OCI-LY3 (cell line): ENCODE results near the gene NCOA3.

Source experiments
- H2AFZ ChIP-seq: fragments of 200-600, 300-600 bp; shearing (Covaris generic); 2 replicates; pipeline ENCODE4 v1.6.0; 2014; ENCODE audit warnings: antibody characterized with exemption, low read depth, low read length
- H3K27ac ChIP-seq: fragments of 200-600, 300-600 bp; sonication (generic); 2 replicates; pipeline ENCODE4 v1.5.1; 2014; ENCODE audit warnings: mild to moderate bottlenecking, low read length, moderate library complexity, mixed read lengths
- H3K27me3 ChIP-seq: fragments of 200-600, 300-600 bp; sonication (generic); 2 replicates; pipeline ENCODE4 v1.6.1; 2014; ENCODE audit warnings: low read depth, low read length, mixed read lengths
- H3K36me3 ChIP-seq: fragments of 200-600, 300-600 bp; sonication (generic); replicated peaks from 2 replicates; pipeline ENCODE3; 2014; ENCODE audit warnings: low read depth, low read length, mixed read lengths
- H3K4me1 ChIP-seq: fragments of 300-600, 200-600 bp; sonication (generic); 2 replicates; pipeline ENCODE4 v1.6.1; 2014; ENCODE audit warnings: low read length, mixed read lengths
- H3K4me2 ChIP-seq: fragments of 200-600, 300-600 bp; sonication (generic); 2 replicates; pipeline ENCODE4 v1.6.1; 2014; ENCODE audit warnings: low read length, mixed read lengths
- H3K4me3 ChIP-seq: fragments of 300-600, 200-600 bp; sonication (generic); 2 replicates; pipeline ENCODE4 v1.5.1; 2014; ENCODE audit warnings: antibody characterized with exemption, mild to moderate bottlenecking, low read length, moderate library complexity
- H3K79me2 ChIP-seq: fragments of 300-600, 200-600 bp; shearing (Covaris generic); 2 replicates; pipeline ENCODE4 v1.6.1; 2014; ENCODE audit warnings: mild to moderate bottlenecking, low read length, mixed read lengths
- H3K9ac ChIP-seq: fragments of 300-600, 200-600 bp; shearing (Covaris generic); 2 replicates; pipeline ENCODE4 v1.6.0; 2014; ENCODE audit warnings: mild to moderate bottlenecking, low read length, moderate library complexity
- H3K9me3 ChIP-seq: fragments of 200-600, 300-600 bp; shearing (Covaris generic); 2 replicates; pipeline ENCODE4 v1.6.1; 2014; ENCODE audit warnings: low read length, mixed read lengths; ENCODE audit not compliant: insufficient read depth
- H4K20me1 ChIP-seq: fragments of 200-600, 300-600 bp; sonication (generic); 2 replicates; pipeline ENCODE4 v1.6.1; 2016; ENCODE audit warnings: low read length, mixed read lengths; ENCODE audit not compliant: insufficient read depth
- CTCF ChIP-seq: fragments of 200-600, 300-600 bp; sonication (generic); IDR thresholded peaks from 2 replicates; pipeline ENCODE4 v1.5.1; 2014; ENCODE audit warnings: antibody characterized with exemption, low read length, low read depth
- EZH2phosphoT487 ChIP-seq: fragments of 200-600 bp; shearing (Covaris generic); IDR thresholded peaks from 2 replicates; pipeline ENCODE4 v1.6.1; 2018; ENCODE audit warnings: antibody characterized with exemption, mixed run types, low read depth

The NCOA3 gene

GRCh38 chr20:47694021-47694818 is 192.5 kb downstream of the NCOA3 start:
- H4K20me1 ChIP-seq: no peaks in the 10 kb centered on the region
- TF ChIP-seq CTCF: no peak
- no peak for TF ChIP-seq EZH2phosphoT487
- H3K79me2 ChIP-seq: no peaks in the 10 kb centered on the region
- no peaks in the 10 kb centered on the region for H3K9me3 ChIP-seq
- no peaks in the 10 kb centered on the region for H3K36me3 ChIP-seq
- no peak overlapping the region for H3K4me2 ChIP-seq
- H3K27me3 ChIP-seq: peaks cover 41% of the 10 kb centered on the region
- H3K4me3 ChIP-seq: no peak overlapping the region
- H3K9ac ChIP-seq: no peak overlapping the region
- no peak overlapping the region for H3K27ac ChIP-seq
- peaks cover 12% of the 10 kb centered on the region for H3K4me1 ChIP-seq
- H2AFZ ChIP-seq: no peak overlapping the region

DNA sequence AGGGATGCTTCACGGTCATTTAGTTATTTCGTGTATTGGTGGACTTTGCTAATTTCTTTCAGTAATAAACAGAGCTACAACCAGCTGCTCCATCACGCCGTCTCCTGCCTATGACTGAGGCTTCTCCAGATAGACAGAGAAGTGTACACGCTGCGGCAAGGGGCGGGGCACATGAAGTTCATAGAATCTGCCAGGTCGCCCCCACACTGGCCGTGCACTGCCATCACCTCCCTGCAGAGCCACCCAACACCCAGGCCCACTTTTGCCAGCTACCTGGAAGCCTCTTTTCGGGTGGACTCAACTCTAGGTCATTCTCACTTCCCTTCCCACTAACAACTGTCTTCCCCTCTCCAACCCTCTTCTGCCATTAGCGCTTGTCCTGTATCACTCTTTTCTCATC is 195.2 kb downstream of the NCOA3 start:
- Histone ChIP-seq H3K4me1 (peaks cover 12% of the 10 kb centered on the region), H3K36me3 (no peaks in the 10 kb centered on the region), H4K20me1 (no peaks in the 10 kb centered on the region), H3K4me2 (no peak overlapping the region), H3K79me2 (no peaks in the 10 kb centered on the region), H2AFZ (no peak overlapping the region), H3K9ac (no peak overlapping the region), H3K27me3 (peaks cover 23% of the 10 kb centered on the region), H3K9me3 (no peaks in the 10 kb centered on the region), H3K27ac (no peak overlapping the region), H3K4me3 (no peak overlapping the region)
- TF ChIP-seq CTCF (no peak), EZH2phosphoT487 (no peak)

- H3K4me3 ChIP-seq: no peak overlapping the region
- H2AFZ ChIP-seq: no peak overlapping the region
- H3K36me3 ChIP-seq: no peaks in the 10 kb centered on the region
- peaks cover 12% of the 10 kb centered on the region for H3K4me1 ChIP-seq
- H3K79me2 ChIP-seq: no peaks in the 10 kb centered on the region
- H3K27ac ChIP-seq: no peak overlapping the region
- no peaks in the 10 kb centered on the region for H4K20me1 ChIP-seq
- H3K27me3 ChIP-seq: peaks cover 14% of the 10 kb centered on the region; the same call in 1 of the 2 replicates
- TF ChIP-seq CTCF (no peak), EZH2phosphoT487 (no peak)
- H3K4me2 ChIP-seq: no peak overlapping the region
- no peak overlapping the region for H3K9ac ChIP-seq
- H3K9me3 ChIP-seq: no peaks in the 10 kb centered on the region
Measured at GRCh38 chr20:47698142-47698541, 196.5 kb downstream of the NCOA3 start.

DNA sequence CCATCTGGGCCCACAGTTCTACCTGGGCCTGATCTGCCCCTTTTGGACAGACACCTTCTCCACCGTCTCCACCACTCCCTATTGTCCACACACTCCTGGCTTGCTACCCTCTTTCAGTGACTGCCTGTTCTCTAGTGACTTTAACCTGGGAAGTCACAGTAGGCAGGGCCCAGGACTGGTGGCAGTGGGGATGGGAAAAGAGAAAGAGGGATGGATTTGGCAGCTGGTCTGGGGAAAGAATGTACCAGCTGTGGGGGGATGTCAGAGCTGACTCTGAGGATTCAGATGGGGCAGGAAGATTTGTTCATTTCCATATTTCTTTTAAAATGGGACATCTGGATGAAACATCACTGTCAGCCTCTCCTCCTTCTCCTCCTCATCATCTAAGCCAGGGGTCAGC is 198.1 kb downstream of the NCOA3 start:
- Histone ChIP-seq H2AFZ (no peak overlapping the region), H3K27me3 (peaks cover 19% of the 10 kb centered on the region), H3K4me1 (peaks cover 11% of the 10 kb centered on the region), H4K20me1 (no peaks in the 10 kb centered on the region), H3K4me2 (no peak overlapping the region), H3K9ac (no peak overlapping the region), H3K79me2 (no peaks in the 10 kb centered on the region), H3K36me3 (no peaks in the 10 kb centered on the region), H3K9me3 (no peaks in the 10 kb centered on the region), H3K4me3 (no peak overlapping the region), H3K27ac (no peak overlapping the region)
- TF ChIP-seq CTCF (no peak), EZH2phosphoT487 (no peak)
